Muscle layer of duodenum (tissue), 2 donors: Measurements from ENCODE around the gene EFL1.
"Not testable (repeated sequence)": the region's sequence is repeated elsewhere in the genome, so short reads cannot be mapped to it uniquely, and the experiment has no call there.

ENCODE experiments used
- H3K27ac ChIP-seq: one replicate; pipeline ENCODE4 v1.7.0; 2013; ENCODE audit warnings: mild to moderate bottlenecking, low read length
- H3K27me3 ChIP-seq: one replicate; pipeline ENCODE4 v1.7.0; 2013; ENCODE audit warnings: low read depth, mild to moderate bottlenecking, control low read depth, low read length
- H3K36me3 ChIP-seq, 2 donors: one replicate each; pipeline ENCODE4 v1.7.0; 2013; ENCODE audit warnings: low read length in 2 of 2, control low read depth in 1 of 2, mild to moderate bottlenecking in 1 of 2; ENCODE audit not compliant: insufficient read depth in 2 of 2, control insufficient read depth in 1 of 2
- H3K4me1 ChIP-seq, 2 donors: one replicate each; pipeline ENCODE4 v1.7.0; 2013; ENCODE audit warnings: low read length in 2 of 2, mild to moderate bottlenecking in 2 of 2, control low read depth in 1 of 2, moderate library complexity in 1 of 2; ENCODE audit not compliant: insufficient read depth in 2 of 2, control insufficient read depth in 1 of 2
- H3K4me3 ChIP-seq, 2 donors: one replicate each; pipeline ENCODE4 v1.7.0; 2013; ENCODE audit warnings: low read length in 2 of 2, low read depth in 1 of 2, mild to moderate bottlenecking in 1 of 2
- H3K9me3 ChIP-seq, 2 donors: one replicate each; pipeline ENCODE4 v1.7.0; 2013; ENCODE audit warnings: low read length in 2 of 2, control low read depth in 1 of 2, mild to moderate bottlenecking in 1 of 2; ENCODE audit not compliant: control insufficient read depth in 1 of 2
- donor health status: healthy.

Gene EFL1

GRCh38 chr15:82231842-82232241, 30.7 kb downstream of the EFL1 start:
- Histone ChIP-seq H3K36me3 (peaks cover 6 to 28% of the 10 kb centered on the region in 2 donors), H3K27ac (no peak overlapping the region), H3K4me3 (no peak overlapping the region)

GRCh38 chr15:82231233-82231632, 31.3 kb downstream of the EFL1 start:
- Histone ChIP-seq H3K4me1 (no peaks in the 10 kb centered on the region), H3K27ac (no peak overlapping the region), H3K9me3 (no peaks in the 10 kb centered on the region), H3K4me3 (no peak overlapping the region), H3K36me3 (peaks cover 9 to 34% of the 10 kb centered on the region in 2 donors), H3K27me3 (no peaks in the 10 kb centered on the region)

More at GRCh38 chr15:82231842-82232241, 30.7 kb downstream of the EFL1 start:
- Histone ChIP-seq H3K9me3 (no peaks in the 10 kb centered on the region), H3K27me3 (no peaks in the 10 kb centered on the region), H3K4me1 (no peaks in the 10 kb centered on the region)

- no peak overlapping the region for H3K27ac ChIP-seq
- H3K4me3 ChIP-seq, result no peak overlapping the region
- no peaks in the 10 kb centered on the region for H3K27me3 ChIP-seq
- no peaks in the 10 kb centered on the region for H3K9me3 ChIP-seq
- H3K36me3 ChIP-seq, result peaks cover 9 to 37% of the 10 kb centered on the region in 2 donors
- H3K4me1 ChIP-seq, result no peaks in the 10 kb centered on the region
Observed at GRCh38 chr15:82228750-82229149, 33.8 kb downstream of the EFL1 start.

GRCh38 chr15:82221535-82221934, 41.0 kb downstream of the EFL1 start:
- H3K9me3 ChIP-seq, H3K4me3 ChIP-seq, H3K4me1 ChIP-seq, H3K27me3 ChIP-seq, H3K27ac ChIP-seq: not testable (repeated sequence)
- peaks cover 6 to 12% of the 10 kb centered on the region in 2 donors for H3K36me3 ChIP-seq

GRCh38 chr15:82216092-82216491, 46.4 kb downstream of the EFL1 start:
- not testable (repeated sequence) for H3K27me3 ChIP-seq, H3K4me1 ChIP-seq, H3K4me3 ChIP-seq, H3K9me3 ChIP-seq, H3K27ac ChIP-seq
- H3K36me3 ChIP-seq, result peaks cover 5 to 11% of the 10 kb centered on the region in 2 donors

GRCh38 chr15:82212201-82212600, 50.3 kb downstream of the EFL1 start:
- H3K27me3 ChIP-seq, H3K9me3 ChIP-seq, H3K4me1 ChIP-seq, H3K36me3 ChIP-seq, H3K4me3 ChIP-seq, H3K27ac ChIP-seq: not testable (repeated sequence)

GRCh38 chr15:82210066-82210597, 52.4 kb downstream of the EFL1 start:
- H3K9me3 ChIP-seq, H3K27ac ChIP-seq, H3K27me3 ChIP-seq, H3K4me1 ChIP-seq, H3K4me3 ChIP-seq, H3K36me3 ChIP-seq: not testable (repeated sequence)

- H3K27me3 ChIP-seq, H3K4me1 ChIP-seq, H3K9me3 ChIP-seq, H3K36me3 ChIP-seq, H3K27ac ChIP-seq, H3K4me3 ChIP-seq: not testable (repeated sequence)
Observed at GRCh38 chr15:82204575-82204974, 58.0 kb downstream of the EFL1 start.

GRCh38 chr15:82197733-82198594, 64.6 kb downstream of the EFL1 start:
- Histone ChIP-seq H3K27ac (no peak overlapping the region), H3K27me3 (no peaks in the 10 kb centered on the region), H3K4me1 (no peaks in the 10 kb centered on the region), H3K4me3 (no peak overlapping the region), H3K36me3 (no peaks in the 10 kb centered on the region), H3K9me3 (no peaks in the 10 kb centered on the region)

- H3K27ac ChIP-seq, result no peak overlapping the region
Observed at GRCh38 chr15:82196353-82196752, 66.2 kb downstream of the EFL1 start.

GRCh38 chr15:82195818-82196217, 66.7 kb downstream of the EFL1 start:
- not testable (repeated sequence) for H3K27me3 ChIP-seq, H3K4me3 ChIP-seq, H3K4me1 ChIP-seq, H3K36me3 ChIP-seq, H3K27ac ChIP-seq, H3K9me3 ChIP-seq

More at GRCh38 chr15:82196353-82196752, 66.2 kb downstream of the EFL1 start:
- no peaks in the 10 kb centered on the region for H3K36me3 ChIP-seq
- no peaks in the 10 kb centered on the region for H3K9me3 ChIP-seq
- no peak overlapping the region for H3K4me3 ChIP-seq
- H3K4me1 ChIP-seq, result no peaks in the 10 kb centered on the region
- no peaks in the 10 kb centered on the region for H3K27me3 ChIP-seq

- H3K27me3 ChIP-seq, H3K9me3 ChIP-seq, H3K4me3 ChIP-seq, H3K36me3 ChIP-seq, H3K4me1 ChIP-seq, H3K27ac ChIP-seq: not testable (repeated sequence)
Observed at GRCh38 chr15:82194488-82194887, 68.0 kb downstream of the EFL1 start.
